ELR (cell line): ENCODE data around the gene BOLA1.
"Not testable (repeated sequence)": the region's sequence is repeated elsewhere in the genome, so short reads cannot be mapped to it uniquely, and the experiment has no call there.

Experiments used
- DNase-seq: peaks from one replicate; pipeline ENCODE4 v3.0.0-alpha.2; 2015; ENCODE audit warnings: low read depth

The BOLA1 gene

DNA sequence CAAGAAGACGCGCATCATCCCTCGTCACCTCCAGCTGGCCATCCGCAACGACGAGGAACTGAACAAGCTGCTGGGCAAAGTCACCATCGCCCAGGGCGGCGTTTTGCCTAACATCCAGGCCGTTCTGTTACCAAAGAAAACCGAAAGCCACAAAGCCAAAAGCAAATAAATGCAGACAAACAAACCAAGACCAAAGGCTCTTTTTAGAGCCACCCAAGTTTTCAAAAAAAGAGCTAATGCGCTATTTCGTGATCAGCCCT is 12.2 kb upstream of the BOLA1 start:
- DNase-seq = not testable (repeated sequence)

DNA sequence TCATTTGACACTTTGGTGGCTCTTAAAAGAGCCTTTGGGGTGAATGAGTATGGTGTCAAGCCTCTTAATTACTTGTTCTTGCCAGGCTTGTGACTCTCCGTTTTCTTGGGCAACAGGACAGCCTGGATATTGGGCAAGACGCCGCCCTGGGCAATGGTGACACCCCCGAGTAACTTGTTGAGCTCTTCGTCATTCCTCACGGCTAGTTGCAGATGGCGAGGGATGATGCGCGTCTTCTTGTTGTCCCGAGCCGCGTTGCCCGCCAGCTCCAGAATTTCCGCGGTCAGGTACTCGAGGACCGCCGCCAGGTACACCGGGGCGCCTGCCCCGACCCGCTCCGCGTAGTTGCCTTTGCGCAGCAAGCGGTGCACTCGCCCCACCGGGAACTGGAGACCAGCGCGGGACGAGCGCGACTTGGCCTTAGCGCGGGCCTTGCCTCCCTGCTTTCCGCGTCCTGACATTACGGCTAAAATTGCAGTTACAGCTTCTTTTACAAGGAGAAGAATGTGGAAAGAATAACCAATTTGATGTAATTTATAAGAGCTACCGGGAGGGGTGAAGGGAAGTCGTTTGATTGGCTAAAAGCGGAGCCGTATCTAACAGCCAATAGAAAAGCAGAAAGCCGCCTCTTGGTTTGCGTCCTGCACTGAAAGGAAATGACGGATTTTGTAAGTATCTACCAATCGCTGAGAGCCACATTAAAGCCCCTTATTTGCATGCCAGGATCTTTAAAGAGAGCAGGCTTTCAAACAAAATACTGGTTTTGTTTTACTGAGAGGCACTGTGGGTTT is 11.7 kb upstream of the BOLA1 start:
- DNase-seq = peak; percentile 99

DNA sequence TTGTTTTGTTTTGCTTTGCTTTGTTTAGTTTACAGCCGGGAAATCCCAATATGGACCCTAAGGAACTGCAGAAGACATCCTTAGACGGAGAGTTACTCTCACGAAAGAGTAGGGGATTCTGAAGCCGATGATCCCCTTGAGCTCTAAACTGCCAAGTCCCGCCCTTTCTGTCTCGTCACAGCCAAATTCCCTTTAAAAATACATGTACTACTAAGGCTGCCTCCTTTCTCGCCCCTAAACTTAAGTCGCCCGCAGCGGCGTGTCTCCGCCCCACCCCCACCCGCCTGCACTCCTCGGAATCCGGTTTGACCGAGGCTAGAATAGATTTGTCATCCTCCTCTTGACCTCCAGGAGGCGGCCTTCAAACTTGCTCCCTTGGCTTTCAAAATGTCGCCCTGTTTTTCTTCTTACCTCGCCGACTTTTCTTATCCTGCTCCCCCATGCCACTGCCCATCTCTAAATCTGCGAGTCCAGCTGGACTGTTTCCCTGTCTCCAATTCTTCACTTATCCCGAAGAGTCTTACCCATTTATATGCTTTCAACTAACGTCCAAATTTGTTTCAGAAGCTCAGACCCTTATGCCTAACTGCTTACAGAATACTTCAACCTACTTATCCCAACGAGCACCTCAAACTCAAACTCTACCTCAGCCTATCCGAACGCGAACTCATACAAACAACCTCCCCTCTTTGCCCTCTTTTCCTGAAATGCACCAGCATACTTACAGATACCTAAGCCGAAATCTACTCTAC is 10.9 kb upstream of the BOLA1 start:
- DNase-seq = peak; percentile 95

DNA sequence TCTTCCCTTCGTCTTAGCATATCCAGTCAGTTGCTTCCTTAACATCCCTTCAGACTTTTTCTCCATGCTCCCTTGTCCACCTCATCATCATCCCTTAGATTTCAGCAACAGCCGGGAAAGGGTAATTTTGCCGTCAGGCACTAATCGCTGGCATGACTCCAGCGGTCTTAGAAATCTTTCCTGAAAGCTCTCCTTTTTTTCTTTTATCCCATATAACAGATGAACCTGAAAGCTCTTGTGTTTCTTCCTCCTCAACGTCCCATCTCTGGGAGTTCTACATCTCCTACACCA is 10.4 kb upstream of the BOLA1 start:
- DNase-seq = peak; percentile 73

DNA sequence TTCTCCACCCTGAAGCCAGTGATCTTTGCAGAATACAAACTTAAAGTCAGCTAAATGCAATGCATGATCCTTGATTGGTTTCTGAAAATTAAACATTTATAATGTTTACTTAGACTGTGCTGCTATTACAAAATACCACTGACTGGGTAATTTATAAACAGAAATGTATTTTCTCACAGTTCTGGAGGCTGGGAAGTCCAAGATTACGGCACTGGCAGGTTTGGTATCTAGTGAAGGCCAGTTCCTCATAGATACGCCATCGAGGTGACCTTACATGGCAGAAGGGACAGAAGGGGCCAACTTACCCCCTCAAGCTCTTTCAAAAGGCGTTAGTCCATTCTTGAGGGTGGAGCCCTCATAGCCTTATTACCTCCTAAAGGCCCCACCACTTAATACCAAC is 2.8 kb upstream of the BOLA1 start:
- no peak for DNase-seq

DNA sequence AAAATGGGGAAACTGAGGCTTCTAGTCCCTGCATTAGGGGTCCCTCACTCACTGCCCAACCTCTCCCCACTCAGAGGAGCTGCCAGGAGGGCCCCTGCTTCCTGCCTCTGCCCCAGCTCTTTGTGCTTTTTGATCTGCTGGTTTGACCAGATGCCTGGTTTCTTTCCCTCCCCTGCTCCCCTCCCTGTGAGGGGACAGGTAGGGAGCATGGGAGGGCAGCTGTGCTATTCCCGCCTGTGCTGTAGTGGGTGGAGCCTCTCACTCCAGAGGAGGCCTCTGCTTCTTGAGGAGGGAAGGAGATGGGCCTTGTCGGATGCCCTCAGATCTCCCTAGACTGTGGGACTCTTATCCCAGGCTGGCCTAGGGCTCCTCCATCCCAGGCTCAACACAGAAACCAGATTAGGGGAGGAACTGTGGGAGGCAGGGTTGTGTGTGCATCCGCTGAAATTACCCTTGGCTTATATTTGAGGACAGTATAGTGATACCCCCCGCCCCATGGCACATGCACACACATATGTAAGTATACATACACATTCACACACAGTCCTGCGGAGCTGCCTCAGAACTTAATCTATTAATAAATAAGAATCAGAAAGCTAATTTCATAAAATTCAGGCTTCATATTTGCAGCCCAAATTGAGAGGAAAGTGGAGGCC is 4.6 kb downstream of the BOLA1 start:
- DNase-seq = no peak

DNA sequence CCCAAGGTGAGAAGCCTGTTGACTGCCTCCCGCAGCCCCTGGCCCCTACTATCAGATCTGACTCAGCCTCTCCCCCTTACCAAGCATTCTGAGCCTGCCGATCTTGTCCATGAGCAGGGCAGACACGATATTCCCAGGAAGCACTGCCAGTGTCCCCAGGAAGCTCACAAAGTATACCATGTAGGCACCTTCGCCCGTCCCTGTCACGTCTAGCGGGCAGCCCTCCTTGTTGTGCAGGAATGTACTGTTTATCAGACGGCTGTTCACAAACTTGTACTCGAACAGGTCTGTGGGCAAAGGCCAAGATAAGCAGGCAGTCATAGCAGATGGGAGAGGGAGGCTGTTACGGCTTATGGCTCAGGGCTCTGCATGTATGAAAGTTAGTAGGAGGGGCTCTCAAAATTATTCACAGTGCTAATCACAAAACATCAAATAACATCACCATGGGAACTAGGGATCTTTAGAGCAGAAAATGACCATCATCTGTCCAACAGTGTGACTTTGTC is 7.3 kb downstream of the BOLA1 start:
- no peak for DNase-seq

DNA sequence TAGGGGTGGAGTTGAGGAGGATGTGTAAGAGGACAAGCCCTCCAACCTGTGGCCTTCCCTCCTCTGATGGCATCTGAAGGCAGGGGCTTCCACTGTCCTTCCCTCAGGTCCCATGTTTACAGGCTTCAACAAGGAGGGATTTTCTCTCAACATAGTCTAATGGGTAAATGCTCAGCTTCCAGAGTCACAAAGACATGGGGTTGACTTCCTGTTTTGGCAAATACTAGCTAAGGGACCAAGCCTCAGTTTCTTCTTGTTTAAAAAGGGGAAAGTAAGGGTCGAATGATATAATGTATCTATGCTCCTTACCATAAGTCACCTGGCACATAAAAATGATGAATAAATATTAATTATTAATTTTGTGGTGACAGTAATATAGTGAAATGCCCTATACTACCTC is 15.2 kb downstream of the BOLA1 start:
- DNase-seq = no peak

DNA sequence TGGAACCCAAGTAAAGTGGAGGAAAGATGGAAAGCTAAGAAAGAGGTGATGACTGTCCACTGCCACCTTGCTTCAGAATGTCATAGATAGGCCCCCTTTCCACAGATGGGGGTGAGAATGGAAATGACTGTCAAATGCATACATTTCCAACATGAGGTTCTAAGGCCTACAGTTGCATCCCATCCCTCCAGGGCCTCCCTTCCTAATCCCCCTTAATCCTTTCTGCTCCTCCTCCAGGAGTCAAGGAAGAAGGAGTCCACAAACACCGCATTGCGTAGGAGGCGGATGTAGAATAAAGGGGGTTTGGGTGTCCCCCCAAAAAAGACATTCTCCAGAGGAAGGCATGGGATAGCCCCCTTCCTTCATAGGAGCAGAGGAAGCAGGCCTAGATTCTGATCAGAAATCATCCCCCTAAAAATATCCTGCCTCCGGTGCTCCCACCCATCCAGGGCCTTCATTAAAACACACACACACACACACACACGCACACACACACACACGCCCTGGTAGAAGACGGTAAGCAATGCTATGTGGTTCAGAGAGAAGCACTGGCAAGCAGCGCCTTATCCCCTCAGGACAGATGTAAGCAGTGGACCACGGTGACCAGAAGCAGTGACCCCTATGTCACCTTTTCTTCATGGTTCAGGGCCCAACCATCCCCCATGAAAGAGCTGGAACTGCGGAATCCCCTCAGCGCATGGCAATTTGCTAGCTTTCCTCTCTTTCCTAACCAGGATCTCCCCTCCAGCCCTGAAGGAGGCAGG is 16.2 kb downstream of the BOLA1 start:
- no peak for DNase-seq

DNA sequence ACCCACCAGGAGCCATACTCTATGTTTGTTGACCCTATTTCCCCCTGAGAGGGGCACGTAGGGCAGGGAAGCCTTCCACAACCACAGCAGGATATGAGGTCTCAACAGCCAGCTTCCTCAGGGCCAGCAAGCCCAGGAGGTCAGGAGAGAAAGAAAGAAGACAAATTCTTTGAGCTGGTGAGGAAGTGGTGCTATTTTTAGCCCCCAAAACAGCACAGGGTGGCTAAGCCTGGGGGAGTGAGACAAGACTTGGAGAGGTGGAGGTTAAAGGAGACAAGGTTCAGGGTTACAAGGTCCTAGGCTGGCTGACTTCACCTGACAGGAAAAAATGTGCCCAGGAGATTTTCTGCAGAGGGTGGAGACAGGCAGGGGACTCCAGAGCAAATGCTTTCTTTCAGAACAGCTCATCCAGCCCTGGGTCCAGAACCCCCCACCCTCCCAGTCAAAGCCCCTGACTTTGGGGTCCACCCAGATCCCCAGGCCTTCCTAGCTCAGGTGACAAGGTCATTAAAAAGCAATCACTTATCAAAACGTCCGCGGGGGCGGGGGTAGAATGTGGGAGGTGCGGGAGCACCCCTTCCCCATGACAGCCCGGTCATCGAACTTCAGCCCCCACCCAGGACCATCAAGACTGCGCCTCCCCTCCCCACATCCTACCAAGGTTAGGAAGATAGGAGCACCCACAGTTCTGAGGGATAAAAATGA is 17.0 kb downstream of the BOLA1 start:
- no peak for DNase-seq

DNA sequence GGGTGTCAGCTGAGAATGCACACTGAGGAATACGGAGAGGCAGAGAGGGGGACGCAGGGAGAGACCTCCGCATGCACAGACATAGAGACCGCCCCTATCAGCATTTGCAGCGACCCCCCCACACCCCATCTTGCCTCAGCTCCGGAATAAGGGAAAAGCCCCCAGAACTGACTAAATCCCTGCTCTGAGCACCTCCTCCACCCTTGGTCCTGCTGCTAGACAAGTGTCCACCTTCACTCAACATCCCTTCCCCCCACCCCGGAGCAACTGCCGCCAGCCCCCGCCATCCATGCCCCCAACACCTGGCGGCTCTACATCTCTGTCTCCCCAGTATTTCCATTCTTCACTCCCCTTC is 17.5 kb downstream of the BOLA1 start:
- no peak for DNase-seq

DNA sequence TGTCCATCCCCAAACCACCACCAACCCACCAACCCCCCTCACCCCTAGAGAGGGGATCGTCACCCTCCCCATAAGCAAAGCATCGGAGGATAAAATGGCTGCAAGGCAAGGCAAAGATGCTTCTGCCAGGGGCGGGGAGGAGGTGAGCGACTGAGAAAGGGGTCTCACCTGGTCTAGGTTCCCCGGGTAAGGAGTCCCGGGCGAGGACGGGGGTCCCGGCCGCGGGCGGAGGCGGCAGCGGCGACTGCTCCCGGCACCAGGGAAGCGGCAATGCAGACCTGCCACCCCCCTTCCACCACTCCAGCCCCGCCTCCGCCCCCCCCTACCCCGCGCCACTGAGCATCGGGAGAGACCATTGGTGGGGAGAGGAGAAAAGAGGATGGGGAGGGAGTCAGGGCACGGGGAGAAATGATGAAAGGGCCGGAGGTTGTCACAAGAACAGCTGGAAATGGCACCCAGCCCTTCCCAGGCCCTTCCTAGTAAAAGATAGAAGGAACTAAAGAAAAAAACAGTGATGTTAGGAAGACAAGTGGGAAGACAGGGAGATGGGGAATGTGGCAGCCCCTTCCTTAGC is 18.3 kb downstream of the BOLA1 start, which contains the start of gene SV2A:
Gene SV2A (minus strand): TSS at position 274 of the 574 bp plus-strand sequence. CDS start 4,004 bp downstream, outside the sequence.
- peak; percentile 73 for DNase-seq

DNA sequence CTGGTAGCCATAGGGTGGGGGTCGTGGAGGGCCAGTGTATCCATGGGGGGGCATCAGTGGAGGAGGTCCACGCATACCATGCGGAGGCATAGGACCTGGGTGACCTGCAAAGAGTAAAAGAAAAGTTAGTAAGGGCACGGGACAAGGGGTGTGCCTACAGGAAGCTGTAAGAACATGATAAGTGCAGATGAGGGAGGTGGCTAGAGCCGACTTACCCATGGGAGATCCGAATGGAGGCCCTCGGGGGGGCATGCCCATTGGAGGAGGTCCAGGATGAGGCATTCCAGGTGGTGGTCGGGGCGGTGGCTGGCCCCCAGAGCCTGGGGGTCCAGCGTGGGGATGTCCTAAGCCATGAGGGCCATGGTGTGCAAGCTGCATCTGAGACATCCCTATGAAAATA is 24.3 kb downstream of the BOLA1 start:
- DNase-seq = no peak

DNA sequence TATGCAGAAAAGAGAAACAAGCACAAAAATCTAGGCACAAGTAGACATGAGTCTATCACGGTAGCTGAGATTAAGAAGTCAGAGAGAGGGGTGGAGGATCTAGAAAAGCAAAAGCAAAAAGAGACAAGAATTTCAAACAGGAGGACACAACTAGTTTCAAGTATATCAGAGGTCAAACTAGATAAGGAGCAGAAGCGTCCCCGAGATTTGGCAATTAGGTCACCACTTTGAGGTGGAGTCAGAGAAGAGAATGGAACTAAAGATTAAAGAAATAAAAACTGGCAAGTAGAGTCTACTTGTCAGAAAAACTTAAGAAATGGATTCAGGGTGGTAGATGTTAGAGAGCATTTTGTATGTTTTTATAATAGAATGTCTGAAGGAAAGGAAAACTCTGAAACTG is 26.0 kb downstream of the BOLA1 start:
- DNase-seq = no peak

DNA sequence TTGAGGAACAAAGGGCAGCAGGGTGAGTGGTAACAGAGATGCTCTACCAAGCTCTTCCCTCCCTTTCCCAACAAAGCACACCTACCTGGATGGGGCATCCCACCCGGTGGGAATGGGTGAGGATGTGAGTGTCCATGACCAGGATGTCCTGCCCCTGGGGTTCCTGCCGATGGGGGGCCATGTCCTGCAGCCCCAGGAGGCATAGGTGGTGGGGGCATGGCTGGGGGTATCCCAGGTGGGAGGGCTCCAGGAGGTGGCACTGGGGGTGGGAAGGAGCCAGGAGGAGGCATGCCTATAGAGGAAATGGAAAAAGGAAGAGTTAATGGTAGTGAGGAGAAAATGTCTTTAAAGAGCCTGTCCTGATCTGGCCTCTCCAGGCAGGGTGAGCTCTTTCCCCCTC is 26.4 kb downstream of the BOLA1 start:
- no peak for DNase-seq

DNA sequence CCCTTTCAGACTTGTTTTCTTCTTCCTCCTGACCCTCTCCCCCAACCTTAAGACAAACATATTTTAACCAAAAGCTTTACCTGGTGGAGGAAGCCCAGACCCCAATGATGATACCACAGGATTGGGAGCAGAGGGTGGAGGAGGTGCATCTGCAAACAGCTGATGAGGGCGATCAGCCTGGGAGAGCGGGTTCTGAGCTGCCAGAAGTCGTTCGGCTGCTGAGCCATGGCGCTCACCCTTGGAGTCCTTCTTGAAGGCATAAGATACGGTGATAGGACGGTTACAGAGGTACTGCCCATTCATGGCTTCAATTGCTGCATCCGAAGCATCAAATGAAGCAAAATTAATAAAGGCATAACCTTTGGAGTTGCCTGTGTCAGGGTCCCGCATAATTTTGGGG is 26.9 kb downstream of the BOLA1 start:
- no peak for DNase-seq

DNA sequence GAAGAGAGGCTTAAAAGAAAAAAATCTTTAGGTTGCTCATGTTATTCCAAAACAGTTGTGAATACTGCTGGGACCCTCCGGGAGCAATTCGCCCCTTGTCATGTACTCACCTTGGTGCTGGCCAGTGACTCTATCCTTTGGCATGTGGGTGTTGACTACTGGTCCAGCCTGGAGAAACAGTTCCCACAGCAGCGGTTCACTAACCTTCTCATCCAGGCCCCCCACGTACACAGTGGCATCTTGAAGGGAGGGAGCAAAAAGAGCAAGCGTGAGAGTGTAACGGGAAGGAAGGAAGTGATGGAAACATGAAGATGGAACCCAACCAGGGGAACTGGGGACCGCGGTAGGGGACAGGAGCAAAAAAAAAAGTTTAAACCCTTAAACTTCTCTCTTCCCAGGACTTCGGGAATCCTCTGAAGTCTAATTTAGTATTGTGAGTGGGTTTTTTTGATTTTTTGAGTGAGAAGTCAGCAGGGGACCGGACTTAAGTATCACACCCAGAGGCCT is 27.7 kb downstream of the BOLA1 start:
- DNase-seq = peak; percentile 65

DNA sequence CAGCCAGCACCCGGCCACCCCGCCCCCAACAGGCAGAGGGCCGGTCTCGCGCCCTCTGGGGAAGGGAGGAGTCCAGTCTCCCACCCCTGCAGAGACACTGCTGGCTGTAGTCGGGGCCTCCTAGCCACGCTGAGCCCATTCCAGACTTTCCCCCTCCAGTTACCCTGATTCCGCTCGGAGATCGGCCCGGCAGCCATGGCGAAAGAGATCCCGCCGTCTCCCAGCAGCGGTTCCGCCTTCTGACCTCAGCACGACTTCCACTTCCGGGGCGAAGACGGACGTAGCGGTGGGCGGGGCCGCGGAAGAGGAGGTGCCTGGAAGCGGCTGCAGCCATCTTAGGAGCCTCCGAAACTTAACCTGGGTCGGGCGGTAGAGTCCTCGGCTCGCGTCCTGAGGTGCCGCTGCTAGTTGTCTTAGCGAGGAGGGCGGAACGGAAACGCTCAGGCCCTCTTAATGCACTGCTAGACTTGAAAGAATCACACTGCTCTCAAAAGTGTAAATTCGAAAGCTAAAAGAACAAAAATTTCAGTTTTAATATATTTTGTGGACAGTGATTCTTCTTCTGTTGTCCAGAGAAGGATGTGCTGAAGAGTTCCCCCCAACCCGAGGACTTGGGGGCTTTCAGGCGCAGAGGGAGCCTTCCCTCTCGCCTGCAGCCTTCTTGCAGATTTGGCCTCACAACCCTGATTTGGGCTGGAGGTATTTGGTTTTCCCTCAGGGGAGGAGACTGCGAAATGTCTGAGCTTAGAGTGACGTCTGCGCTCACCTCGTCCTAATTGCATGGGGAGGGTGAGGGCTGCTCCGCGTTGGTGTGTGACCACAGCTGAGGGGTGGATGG is 28.4 kb downstream of the BOLA1 start, which contains the start of gene SF3B4:
Gene SF3B4 (minus strand): TSS at position 241 of the 838 bp plus-strand sequence. CDS start 44 bp downstream, at position 197.
- DNase-seq = peak; percentile 95

DNA sequence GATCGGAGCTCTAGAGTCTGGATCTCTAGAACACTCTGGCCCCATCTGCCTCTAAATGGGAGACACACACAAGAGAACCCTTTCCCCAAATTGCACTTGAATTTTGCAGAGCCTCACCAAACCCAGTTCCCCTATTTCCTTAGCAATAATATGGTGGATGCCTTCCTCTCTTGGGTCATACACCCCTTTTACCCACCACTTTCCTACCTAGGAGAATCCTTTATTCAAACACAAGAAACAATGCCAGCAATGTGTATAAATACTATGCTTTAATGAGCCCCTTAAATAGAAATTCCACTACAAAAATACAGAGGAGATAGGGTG is 29.0 kb downstream of the BOLA1 start:
- no peak for DNase-seq

DNA sequence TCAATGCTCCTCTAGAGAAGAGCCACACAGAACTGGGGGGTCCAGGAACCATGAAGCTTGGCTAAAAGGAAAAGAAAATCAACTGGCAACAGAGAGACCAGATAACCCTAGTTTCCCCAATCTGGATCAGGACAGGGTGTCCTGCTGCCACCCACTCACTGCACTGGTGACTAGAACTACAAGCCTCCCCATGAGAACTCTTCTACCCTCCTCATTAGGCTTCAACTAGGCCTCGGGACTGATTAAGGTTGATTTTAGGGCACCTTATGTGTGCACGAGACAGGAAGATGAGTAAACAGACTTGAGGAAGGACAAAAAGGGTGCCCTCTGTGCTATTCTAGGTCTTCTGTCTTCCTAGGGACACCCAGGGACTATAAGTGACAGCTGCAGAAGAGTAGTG is 30.5 kb downstream of the BOLA1 start:
- DNase-seq = no peak
